Measurements from ENCODE around the gene FOXRED1.
A peak's percentile ranks its signal among the peaks of the same experiment; 100 is the strongest.
"Not testable (repeated sequence)": the region's sequence is repeated elsewhere in the genome, so short reads cannot be mapped to it uniquely, and the experiment has no call there.

The FOXRED1 gene

DNA sequence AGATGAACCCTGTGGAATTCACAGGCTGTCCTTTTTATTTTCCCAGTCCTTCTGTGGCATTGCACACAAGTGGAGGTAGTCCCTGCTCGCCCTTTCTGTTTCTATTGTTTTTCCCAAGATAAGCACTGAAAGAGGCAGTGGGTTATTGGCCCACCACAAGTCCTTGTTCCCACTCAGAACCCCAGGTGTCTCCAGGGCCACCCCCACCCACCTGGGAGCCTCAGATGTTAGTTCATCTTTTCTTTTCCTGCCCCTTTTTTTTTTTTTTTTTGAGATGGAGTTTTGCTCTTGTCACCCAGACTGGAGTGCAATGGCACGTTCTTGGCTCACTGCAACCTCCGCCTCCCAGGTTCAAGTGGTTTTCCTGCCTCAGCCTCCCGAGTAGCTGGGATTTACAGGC is 39.8 kb downstream of the FOXRED1 start:
- H3K9me3 Mint-ChIP-seq; H3K27ac Mint-ChIP-seq; DNase-seq; H3K27me3 Mint-ChIP-seq; H3K4me3 Mint-ChIP-seq; ATAC-seq (replicated peaks): not testable (repeated sequence)
- peaks cover 29% of the 10 kb centered on the region for H3K36me3 Mint-ChIP-seq (ENCODE audit: insufficient read depth)
- peaks cover 39 to 49% of the 10 kb centered on the region in 2 donors for H3K4me1 Mint-ChIP-seq (ENCODE audit: low read depth in 2 of 2)

DNA sequence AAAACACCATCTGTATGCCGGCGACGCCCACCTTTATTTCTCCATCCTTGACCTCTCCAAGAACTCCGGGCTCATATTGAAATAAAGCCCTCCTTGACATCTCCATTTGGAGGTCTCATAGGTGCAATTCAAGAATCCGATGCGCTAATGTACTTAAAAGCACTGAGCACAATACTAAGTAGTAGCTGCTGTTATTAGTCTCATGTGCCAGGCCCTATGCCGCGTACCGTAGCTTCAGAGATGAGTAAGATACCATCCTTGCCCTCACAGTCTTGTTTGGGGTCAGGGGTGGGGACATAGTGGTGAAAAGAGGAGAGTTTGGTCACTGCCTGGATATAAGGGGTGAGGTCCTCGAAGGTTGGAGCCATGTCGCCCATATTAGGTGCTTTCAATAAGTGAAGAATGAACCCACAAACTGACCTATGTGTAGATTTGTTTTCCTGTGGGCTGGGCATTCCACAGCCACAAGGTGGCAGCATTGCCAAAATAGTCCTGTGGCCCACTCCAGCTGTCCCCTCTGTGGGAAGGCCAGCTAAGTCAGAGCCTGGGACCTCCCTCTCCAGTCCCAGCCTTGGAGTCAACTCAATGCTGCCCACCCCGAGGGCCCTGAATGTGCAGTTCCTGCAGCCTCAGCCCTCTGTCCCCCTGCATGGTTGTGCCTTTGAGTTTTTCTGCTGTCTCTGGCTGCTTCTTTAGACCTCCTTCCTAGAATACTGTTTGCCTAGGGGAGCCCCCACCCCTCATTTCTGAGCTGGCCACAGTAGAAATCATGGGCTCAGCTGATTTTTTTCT is 41.4 kb downstream of the FOXRED1 start:
- H3K27ac Mint-ChIP-seq: peak overlapping the region; percentile 72 to 79
- peaks cover 30 to 44% of the 10 kb centered on the region in 2 donors for H3K4me1 Mint-ChIP-seq (ENCODE audit: low read depth in 2 of 2)
- H3K27me3 Mint-ChIP-seq: no peaks in the 10 kb centered on the region
- no peaks in the 10 kb centered on the region for H3K9me3 Mint-ChIP-seq
- ATAC-seq (replicated peaks) (peak; percentile 83), DNase-seq (peak; percentile 50 to 54 (median 53))
- no peak overlapping the region for H3K4me3 Mint-ChIP-seq
- peaks cover 18% of the 10 kb centered on the region for H3K36me3 Mint-ChIP-seq (ENCODE audit: insufficient read depth)

GRCh38 chr11:126310992-126311310 is 42.0 kb downstream of the FOXRED1 start:
- Mint-ChIP-seq H3K4me3 (no peak overlapping the region), H3K4me1 (ENCODE audit: low read depth in 2 of 2) (peaks cover 26 to 38% of the 10 kb centered on the region in 2 donors), H3K27me3 (no peaks in the 10 kb centered on the region), H3K9me3 (no peaks in the 10 kb centered on the region), H3K27ac (peak overlapping the region in 1 of 2 donors; percentile 79), H3K36me3 (ENCODE audit: insufficient read depth) (peaks cover 18% of the 10 kb centered on the region)
- no peak for ATAC-seq (replicated peaks)
- DNase-seq: no peak

DNA sequence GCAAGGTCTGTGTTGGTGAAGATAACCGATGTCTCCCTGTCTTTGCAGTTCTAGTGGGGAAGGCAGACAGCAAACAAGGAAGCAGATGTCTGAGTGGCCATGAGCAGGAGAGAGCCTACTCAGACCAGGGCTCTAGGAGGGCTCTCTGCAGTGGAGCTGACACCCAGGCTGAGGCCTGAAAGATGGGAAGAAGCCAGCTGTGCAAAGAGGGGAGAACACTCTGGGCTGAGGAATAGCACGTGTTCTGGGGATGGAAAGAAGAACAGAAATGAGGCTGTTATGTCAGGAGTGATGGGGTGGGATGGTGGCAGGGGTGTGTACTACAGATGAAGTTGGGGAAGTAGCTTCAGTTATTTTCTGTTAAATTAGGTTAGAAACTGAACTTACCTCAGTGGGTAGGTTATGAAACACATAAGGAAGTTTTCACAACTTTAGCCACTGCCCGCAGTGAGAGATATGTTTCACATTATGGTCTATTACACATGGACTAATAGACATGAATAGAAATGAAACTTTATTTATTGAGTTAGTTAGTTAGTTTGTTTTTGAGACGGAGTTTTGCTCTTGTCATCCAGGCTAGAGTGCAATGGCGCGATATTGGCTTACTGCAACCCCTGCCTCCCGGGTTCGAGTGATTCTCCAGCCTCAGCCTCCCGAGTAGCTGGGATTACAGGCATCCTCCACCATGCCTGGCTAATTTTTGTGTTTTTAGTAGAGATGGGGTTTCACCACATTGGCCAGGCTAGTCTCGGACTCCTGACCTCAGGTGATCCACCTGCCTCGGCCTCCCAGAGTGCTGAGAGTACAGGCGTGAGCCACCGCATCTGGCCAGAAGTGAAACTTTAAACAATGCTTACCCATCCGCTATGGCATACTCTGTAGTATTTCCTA is 42.7 kb downstream of the FOXRED1 start:
- Mint-ChIP-seq H3K9me3 (no peaks in the 10 kb centered on the region), H3K36me3 (ENCODE audit: insufficient read depth) (peaks cover 25% of the 10 kb centered on the region), H3K4me1 (ENCODE audit: low read depth in 2 of 2) (peaks cover 25 to 36% of the 10 kb centered on the region in 2 donors), H3K4me3 (no peak overlapping the region), H3K27me3 (no peaks in the 10 kb centered on the region), H3K27ac (no peak overlapping the region)
- DNase-seq (no peak), ATAC-seq (replicated peaks) (no peak)

DNA sequence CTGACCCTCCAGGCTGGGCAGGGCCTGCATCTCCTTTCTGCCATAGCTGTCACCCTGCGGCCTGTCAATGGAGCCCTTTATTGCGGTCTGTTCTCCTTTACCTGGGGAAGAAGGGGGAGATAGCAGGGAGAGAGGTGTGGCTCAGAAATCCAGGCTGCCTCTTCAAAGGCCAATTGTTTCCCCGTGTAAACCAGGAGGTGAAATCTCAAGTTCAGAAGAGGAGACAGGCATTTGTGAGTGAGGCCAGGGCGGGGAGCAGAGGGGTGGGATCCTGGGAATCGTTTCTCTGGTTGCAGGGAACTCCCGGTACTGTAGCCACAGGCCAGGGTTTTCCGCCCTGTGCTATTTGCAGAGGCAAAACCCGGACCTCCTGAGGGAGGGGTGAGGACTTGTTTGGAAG is 44.0 kb downstream of the FOXRED1 start:
- no peaks in the 10 kb centered on the region for H3K27me3 Mint-ChIP-seq
- peaks cover 29 to 39% of the 10 kb centered on the region in 2 donors for H3K4me1 Mint-ChIP-seq (ENCODE audit: low read depth in 2 of 2)
- no peak overlapping the region for H3K4me3 Mint-ChIP-seq
- no peak for ATAC-seq (replicated peaks)
- peaks cover 19% of the 10 kb centered on the region for H3K36me3 Mint-ChIP-seq (ENCODE audit: insufficient read depth)
- DNase-seq: no peak
- peak overlapping the region in 1 of 2 donors; percentile 87 for H3K27ac Mint-ChIP-seq
- H3K9me3 Mint-ChIP-seq: no peaks in the 10 kb centered on the region

- DNase-seq: no peak
- Mint-ChIP-seq H3K27me3 (no peaks in the 10 kb centered on the region), H3K27ac (no peak overlapping the region), H3K9me3 (no peaks in the 10 kb centered on the region), H3K4me3 (no peak overlapping the region), H3K4me1 (ENCODE audit: low read depth in 2 of 2) (peaks cover 38 to 47% of the 10 kb centered on the region in 2 donors), H3K36me3 (ENCODE audit: insufficient read depth) (peaks cover 23% of the 10 kb centered on the region)
- ATAC-seq (replicated peaks): no peak
Measured at GRCh38 chr11:126313826-126314225, 44.9 kb downstream of the FOXRED1 start.

- ATAC-seq (replicated peaks) (no peak), DNase-seq (no peak)
- H3K4me3 Mint-ChIP-seq: peak overlapping the region; percentile 63 to 70
- H3K27me3 Mint-ChIP-seq: no peaks in the 10 kb centered on the region
- H3K9me3 Mint-ChIP-seq: no peaks in the 10 kb centered on the region
- peak overlapping the region; percentile 91 to 94 for H3K27ac Mint-ChIP-seq
- H3K4me1 Mint-ChIP-seq (ENCODE audit: low read depth in 2 of 2): peaks cover 30 to 49% of the 10 kb centered on the region in 2 donors
- peaks cover 20% of the 10 kb centered on the region for H3K36me3 Mint-ChIP-seq (ENCODE audit: insufficient read depth)
Measured at GRCh38 chr11:126317432-126317755, 48.4 kb downstream of the FOXRED1 start.

- H3K4me1 Mint-ChIP-seq (ENCODE audit: low read depth in 2 of 2): peaks cover 27 to 49% of the 10 kb centered on the region in 2 donors
- DNase-seq (no peak), ATAC-seq (replicated peaks) (peak; percentile 65)
- peak overlapping the region; percentile 63 to 70 for H3K4me3 Mint-ChIP-seq
- no peaks in the 10 kb centered on the region for H3K9me3 Mint-ChIP-seq
- peak overlapping the region; percentile 91 to 94 for H3K27ac Mint-ChIP-seq
- peaks cover 19% of the 10 kb centered on the region for H3K36me3 Mint-ChIP-seq (ENCODE audit: insufficient read depth)
- H3K27me3 Mint-ChIP-seq: no peaks in the 10 kb centered on the region
Measured at GRCh38 chr11:126317756-126318573, 49.0 kb downstream of the FOXRED1 start.

DNA sequence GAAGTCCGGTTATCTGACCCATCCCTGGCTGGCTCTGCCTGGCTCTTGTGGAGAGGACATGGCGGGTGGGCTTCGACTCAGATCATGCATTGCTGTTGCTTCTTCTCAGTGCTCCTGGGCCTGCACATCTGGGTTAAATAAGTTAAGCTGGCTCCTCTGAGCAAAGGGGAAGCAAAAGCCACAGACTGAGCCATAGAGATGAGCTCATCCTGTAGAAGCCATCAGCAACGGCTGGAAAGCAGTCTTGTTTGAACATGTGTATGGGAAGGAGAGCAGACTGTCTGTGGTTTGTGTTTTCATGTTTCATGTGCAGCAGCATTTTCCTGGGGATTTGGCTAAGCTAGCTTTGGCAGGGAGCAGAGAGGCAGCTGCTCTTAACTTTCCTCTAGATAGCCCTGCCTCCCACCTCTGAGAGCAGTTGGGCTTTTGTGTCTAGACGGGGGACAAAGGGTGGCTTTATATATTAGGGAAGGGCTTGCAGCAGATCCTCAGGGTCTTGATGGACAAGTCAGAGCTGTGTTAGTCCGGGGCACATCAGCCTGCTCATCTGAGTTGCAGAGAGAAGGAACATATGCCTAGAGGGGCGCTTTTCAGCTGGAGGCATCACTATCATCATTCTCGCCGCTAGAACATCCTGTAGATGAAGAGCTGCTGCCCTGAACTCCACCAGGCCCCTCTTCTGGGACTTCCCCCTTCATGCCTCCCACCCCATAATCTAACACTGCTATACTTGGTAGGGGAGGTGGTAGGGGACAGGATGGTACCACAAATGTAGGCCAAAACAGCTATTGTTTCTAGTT is 49.8 kb downstream of the FOXRED1 start:
- ATAC-seq (replicated peaks) (peak; percentile 86), DNase-seq (peak in 1 of 3 experiments; percentile 21)
- Mint-ChIP-seq H3K27ac (peak overlapping the region; percentile 91 to 94), H3K4me3 (peak overlapping the region; percentile 63 to 70), H3K9me3 (no peaks in the 10 kb centered on the region), H3K4me1 (ENCODE audit: low read depth in 2 of 2) (peaks cover 24 to 44% of the 10 kb centered on the region in 2 donors), H3K36me3 (ENCODE audit: insufficient read depth) (peaks cover 21% of the 10 kb centered on the region), H3K27me3 (no peaks in the 10 kb centered on the region)

DNA sequence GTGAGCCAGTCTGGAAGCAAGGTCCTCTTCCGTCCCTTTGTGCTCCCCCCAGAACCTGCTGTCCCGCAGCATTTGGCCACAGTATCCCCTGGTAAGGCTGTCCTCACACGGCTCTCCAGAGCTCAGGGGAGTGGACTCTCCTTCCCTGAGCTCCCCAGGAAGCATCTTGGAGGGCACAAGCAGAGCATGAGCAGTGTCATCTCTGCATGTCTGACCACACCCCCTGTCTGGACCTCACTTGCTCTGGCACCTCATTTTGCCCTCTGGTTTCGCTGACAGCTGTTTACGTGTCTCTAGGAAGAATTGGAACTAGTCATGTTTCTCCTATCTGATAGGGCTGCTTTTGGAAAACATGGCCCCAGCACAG is 50.4 kb downstream of the FOXRED1 start:
- Mint-ChIP-seq H3K4me1 (ENCODE audit: low read depth in 2 of 2) (peaks cover 24 to 40% of the 10 kb centered on the region in 2 donors), H3K36me3 (ENCODE audit: insufficient read depth) (peaks cover 21% of the 10 kb centered on the region), H3K27ac (peak overlapping the region; percentile 91 to 94), H3K4me3 (peak overlapping the region in 1 of 2 donors; percentile 70), H3K27me3 (no peaks in the 10 kb centered on the region), H3K9me3 (no peaks in the 10 kb centered on the region)
- ATAC-seq (replicated peaks): no peak
- no peak for DNase-seq

- Mint-ChIP-seq H3K36me3 (ENCODE audit: insufficient read depth) (peaks cover 10% of the 10 kb centered on the region), H3K4me1 (ENCODE audit: low read depth in 2 of 2) (peaks cover 21 to 41% of the 10 kb centered on the region in 2 donors), H3K27ac (no peak overlapping the region), H3K9me3 (no peaks in the 10 kb centered on the region), H3K27me3 (no peaks in the 10 kb centered on the region), H3K4me3 (no peak overlapping the region)
- DNase-seq: no peak
- ATAC-seq (replicated peaks): no peak
Measured at GRCh38 chr11:126322996-126323395, 54.0 kb downstream of the FOXRED1 start.

GRCh38 chr11:126327281-126328000 is 58.5 kb downstream of the FOXRED1 start:
- no peak for DNase-seq
- Mint-ChIP-seq H3K4me1 (ENCODE audit: low read depth in 2 of 2) (peaks cover 35% of the 10 kb centered on the region in 2 donors), H3K9me3 (no peaks in the 10 kb centered on the region), H3K36me3 (ENCODE audit: insufficient read depth) (peaks cover 17% of the 10 kb centered on the region), H3K4me3 (peak overlapping the region; percentile 29 to 56), H3K27me3 (no peaks in the 10 kb centered on the region), H3K27ac (peak overlapping the region; percentile 70 to 90)
- no peak for ATAC-seq (replicated peaks)
